HG03439 (cell line): ENCODE results near the gene FNDC3A.
"Not testable (repeated sequence)": the region's sequence is repeated elsewhere in the genome, so short reads cannot be mapped to it uniquely, and the experiment has no call there.

Experiments used
- ATAC-seq: cut with Tn5 transposase; IDR thresholded peaks from one replicate; pipeline ENCODE4 v1.9.1; 2021; ENCODE audit warnings: mild to moderate bottlenecking, moderate library complexity; ENCODE audit not compliant: unreplicated experiment

The FNDC3A gene

DNA sequence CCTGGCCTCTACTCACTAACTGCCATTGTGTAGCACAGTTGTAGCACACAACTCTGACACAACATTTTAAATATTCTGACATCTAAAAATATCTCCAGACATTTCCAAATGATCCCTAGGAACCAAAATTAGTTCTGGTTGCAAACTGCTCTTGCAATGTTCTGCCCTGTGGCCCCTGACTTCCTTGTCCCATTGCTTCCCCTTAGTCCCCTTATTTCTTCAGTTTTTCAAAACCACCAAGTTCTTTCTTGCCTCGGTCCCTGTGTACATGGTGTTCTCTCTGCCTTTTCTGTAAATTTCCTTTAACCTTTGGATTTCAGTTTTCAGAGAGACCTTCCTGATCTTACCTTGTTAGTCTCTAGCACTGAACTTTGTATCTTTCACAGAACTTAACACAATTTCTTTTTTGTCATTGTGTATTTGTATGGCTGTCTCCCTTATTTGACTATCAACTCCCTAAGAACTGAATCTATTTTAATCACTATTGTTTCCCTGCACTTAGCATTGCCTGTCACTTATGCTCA is 156.8 kb downstream of the FNDC3A start:
- ATAC-seq, result no peak

DNA sequence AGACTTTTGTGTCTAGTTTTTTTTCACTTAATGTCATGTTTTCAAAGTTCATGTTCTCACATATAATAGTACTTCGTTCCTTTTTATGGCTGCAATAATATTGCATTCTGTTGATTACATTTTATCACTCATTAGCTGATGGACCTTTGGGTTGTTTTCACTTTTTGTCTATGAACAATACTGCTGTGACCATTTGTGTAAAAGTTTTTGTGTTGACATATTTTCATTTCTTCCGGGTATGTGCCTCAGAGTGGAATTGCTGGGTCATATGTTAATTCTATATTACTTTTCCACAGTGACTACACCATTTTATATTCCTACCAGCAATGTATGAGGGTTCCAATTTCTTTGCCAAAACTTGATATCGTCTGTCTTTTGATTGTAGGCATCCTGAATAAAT is 158.6 kb downstream of the FNDC3A start:
- ATAC-seq, result no peak

DNA sequence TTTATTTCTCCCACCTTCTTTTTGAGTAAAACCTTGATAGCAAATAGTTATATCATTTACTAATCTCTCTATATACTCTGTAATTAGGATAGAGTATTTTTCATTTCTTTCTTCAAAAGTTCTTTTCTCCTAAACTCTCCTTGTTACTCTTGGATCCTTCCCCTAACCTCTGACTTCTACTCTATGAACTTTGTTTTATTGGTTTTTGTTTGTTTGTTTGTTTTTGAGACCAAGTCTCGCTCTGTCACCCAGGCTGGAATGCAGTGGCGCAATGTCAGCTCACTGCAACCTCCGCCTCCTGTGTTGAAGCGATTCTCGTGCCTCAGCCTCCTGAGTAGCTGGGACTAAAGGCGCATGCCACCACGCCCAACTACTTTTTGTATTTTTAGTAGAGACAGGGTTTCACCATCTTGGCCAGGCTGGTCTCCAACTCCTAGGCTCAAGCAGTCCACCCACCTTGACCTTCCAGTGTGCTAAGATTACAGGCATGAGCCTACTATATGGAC is 161.5 kb downstream of the FNDC3A start:
- not testable (repeated sequence) for ATAC-seq

DNA sequence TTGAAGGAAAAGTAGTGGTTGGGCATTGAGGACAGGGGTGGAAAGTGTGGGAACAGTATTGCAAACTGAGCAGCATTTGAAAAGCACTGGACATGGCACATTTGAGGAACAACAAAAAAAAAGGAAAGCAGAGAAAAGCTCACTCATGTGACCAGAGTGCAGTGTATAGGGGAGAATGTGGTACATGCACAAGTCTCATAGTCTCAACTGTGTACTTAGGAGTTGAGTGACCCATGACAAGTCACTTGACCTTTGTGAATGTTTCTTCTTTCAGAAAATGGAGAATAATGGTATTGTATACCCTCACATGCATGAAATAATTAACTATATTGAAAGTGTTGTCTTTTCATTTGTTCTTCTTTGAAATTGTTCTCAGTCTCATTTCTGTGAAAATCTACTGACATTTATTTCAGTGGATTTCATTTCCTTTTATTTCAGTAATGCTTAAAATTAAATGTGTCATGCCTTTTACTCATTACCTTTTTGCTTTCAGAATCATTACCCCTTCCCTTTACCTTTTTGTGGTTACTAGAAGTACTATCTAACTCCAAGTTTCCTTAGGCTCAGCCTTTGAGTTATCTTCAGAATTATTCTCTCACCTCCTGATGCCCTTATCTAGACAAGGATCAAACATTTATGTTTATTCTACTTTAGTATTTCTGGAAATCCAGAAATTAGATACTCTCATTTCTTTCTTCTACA is 165.3 kb downstream of the FNDC3A start:
- no peak for ATAC-seq

DNA sequence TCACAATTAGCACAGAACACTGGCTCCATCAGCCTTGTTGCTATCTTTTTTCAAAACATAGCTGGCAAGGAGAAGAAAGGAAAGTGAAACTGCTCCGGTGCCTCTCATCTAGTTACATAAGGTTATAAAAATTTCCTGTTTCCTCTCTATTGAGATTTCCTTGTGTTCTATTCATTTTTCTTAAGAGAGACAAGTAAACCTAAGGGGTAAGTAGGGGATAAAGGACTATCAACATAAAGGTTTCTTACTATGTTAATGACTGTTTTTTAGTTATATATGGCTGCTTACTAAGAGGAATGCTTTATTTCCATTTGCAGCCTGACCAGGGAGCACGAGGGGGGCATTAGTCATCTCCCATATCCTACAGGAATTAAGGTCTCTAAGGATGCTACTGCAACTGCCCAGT is 171.2 kb downstream of the FNDC3A start:
- ATAC-seq, result no peak

DNA sequence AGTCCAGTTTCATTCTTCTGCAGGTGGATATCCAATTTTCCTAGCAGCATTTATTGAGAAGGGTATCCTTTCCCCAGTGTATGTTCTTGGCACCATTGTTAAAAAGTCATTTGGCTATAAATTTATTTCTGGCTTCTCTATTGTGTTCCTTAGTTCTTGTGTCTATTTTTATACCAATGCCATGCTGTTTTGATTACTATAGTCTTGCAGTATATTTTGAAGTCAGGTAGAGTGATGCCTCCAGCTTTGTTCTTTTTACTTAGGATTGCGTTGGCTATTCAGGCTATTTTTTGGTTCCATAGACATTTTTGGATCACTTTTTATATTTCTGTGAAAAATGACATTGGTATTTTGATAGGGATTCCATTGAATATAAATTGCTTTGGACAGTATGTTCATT is 172.7 kb downstream of the FNDC3A start:
- no peak for ATAC-seq

- not testable (repeated sequence) for ATAC-seq
Measured at GRCh38 chr13:49157955-49158584, 182.4 kb downstream of the FNDC3A start.

DNA sequence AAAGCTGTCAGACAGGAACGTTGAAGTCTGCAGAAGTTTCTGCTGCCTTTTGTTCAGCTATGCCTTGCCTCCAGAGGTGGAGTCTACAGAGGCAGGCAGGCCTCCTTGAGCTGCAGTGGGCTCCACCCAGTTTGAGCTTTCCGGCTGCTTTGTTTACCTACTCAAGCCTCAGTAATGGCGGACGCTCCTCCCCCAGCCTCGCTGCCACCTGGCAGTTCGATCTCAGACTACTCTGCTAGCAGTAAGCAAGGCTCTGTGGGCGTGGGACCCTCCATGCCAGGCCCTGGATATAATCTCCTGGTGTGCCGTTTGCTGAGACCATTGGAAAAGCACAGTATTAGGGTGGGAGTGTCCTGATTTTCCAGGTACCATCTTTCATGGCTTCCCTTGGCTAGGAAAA is 187.4 kb downstream of the FNDC3A start:
- ATAC-seq, result not testable (repeated sequence)

DNA sequence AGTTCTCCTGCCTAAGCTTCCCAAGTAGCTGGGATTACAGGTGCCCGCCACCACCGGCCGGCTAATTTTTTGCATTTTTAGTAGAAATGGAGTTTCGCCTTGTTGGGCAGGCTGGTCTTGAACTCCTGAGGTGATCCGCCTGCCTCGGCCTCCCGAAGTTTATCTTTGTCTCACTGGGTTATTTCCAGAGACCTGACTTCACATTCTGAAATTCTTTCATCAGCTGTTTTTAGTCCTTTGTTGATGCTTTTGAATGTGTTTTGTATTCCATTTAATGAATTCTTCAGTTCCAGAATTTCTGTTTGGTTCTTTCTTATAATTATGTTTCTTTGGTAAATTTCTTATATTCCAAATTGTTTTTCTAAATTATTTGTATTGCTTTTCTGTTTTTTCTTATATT is 189.0 kb downstream of the FNDC3A start:
- ATAC-seq, result no peak

- no peak for ATAC-seq
Measured at GRCh38 chr13:49165798-49166752, 190.4 kb downstream of the FNDC3A start.

GRCh38 chr13:49171359-49171758 is 195.6 kb downstream of the FNDC3A start:
- no peak for ATAC-seq

- no peak for ATAC-seq
Measured at GRCh38 chr13:49183672-49184325, 208.1 kb downstream of the FNDC3A start.

DNA sequence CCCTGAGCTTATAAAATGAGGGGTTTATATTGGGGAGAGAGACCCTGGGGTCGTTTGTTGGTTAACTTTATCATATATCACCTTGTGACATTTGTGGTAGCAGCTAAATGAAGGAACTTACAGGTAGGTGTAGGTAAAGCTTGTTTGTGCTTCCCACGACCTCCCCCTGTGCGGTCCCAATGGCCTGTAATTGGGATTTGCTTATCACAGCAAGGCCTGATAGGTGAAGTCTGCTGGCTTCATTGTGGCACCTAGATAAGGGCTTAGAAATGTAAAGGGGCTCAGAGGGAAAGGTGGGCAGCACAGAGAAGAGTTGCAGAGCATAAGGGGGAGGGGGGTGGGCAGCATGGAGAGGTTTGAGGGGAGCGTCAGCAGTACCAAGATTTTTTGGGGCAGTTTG is 208.9 kb downstream of the FNDC3A start:
- no peak for ATAC-seq

DNA sequence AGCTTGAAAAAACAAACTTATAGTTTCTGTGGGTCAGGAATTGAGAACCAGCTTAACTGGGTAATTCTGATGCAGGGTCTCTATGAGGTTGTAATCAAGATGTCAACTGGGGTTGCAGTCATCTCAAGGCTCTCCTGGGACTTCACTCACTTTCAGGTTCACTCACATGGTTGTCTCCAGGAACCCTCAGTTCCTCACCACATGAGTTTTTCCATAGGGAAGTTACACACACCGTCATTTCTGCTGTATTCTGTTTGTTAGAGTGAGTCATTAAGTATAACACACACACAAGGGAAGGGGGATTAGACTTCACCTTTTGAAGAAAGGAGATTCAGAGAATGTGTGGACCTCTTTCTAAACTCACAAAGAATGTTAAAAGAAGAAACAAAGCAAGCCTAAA is 209.6 kb downstream of the FNDC3A start:
- ATAC-seq, result no peak

DNA sequence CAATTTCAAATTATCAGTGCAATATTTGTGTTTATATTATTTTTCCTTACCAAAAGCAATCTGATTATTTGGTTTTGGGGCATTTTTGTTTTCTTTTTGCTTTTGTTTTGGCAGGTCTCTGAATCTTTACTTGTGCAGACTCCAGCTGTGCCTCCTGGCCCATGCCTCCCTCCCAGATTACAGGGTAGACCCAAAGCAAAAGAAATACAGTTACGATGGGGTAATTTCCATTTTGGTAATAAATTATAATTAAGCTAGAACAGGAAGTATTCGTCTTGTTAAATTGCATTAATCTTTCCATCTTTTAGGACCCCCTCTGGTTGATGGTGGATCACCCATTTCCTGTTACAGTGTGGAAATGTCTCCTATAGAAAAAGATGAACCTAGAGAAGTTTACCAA is 215.2 kb downstream of the FNDC3A start:
- no peak for ATAC-seq

- no peak for ATAC-seq
Measured at GRCh38 chr13:49206641-49207040, 230.9 kb downstream of the FNDC3A start.

- ATAC-seq, result no peak
Measured at GRCh38 chr13:49208619-49209018, 232.9 kb downstream of the FNDC3A start.

DNA sequence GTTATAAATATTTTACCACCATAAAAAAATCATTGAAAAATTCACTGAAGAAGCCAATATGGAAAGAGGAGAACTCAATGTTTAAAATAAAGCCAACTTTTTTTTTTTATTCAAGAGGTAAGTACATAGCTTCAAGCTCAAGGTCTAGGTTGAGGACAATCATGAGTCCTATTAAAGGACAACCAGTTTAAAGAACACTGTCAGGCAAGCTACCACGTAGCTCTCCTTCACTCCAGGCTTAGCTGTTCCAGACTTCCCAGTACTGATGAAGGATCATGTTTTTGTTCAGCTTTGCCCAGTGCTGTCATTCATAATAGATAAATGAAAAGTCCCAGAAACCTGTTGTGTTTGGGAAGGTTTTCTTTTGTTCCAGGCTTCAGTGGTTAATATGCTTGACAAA is 234.4 kb downstream of the FNDC3A start:
- ATAC-seq, result no peak

GRCh38 chr13:49210669-49211068 is 235.0 kb downstream of the FNDC3A start:
- no peak for ATAC-seq

GRCh38 chr13:49213539-49213938 is 237.8 kb downstream of the FNDC3A start:
- ATAC-seq, result no peak
